Activated CD8-positive, alpha-beta T cell treated with anti-CD3 and anti-CD28 coated beads for 36 hours (primary cell): Measurements from ENCODE around the gene CCDC88B. TPM values are rescaled to one million over a fixed set of nuclear protein-coding genes. Genes with fewer than 3 reads are reported as not detected.
A peak's percentile ranks its signal among the peaks of the same experiment; 100 is the strongest.

Experiments used
- ATAC-seq: fragments of 200-7000 bp; cut with Tn5 transposase; one replicate; pipeline ENCODE4 v1.10.0; 2021; ENCODE audit warnings: mild to moderate bottlenecking, moderate library complexity
- CTCF ChIA-PET: fragments of 350-600 bp; sonication (Branson Sonifier 250); formaldehyde crosslinking; loops from one replicate; lab custom pipeline; 2021; ENCODE audit warnings: antibody characterized with exemption; lab: Charles Lee
- POLR2A ChIA-PET: fragments of 350-600 bp; sonication (Branson Sonifier 250); formaldehyde crosslinking; loops from one replicate; lab custom pipeline; 2021; ENCODE audit warnings: antibody characterized with exemption; lab: Charles Lee
- DNase-seq: peaks from one replicate; pipeline ENCODE4 v3.0.0-alpha.2; 2020
- H3K27ac Mint-ChIP-seq: one replicate; pipeline ENCODE4 v1.8.0; 2021; ENCODE audit warnings: mild to moderate bottlenecking, mixed read lengths
- H3K27me3 Mint-ChIP-seq: one replicate; pipeline ENCODE4 v1.8.0; 2021; ENCODE audit warnings: mixed read lengths
- H3K36me3 Mint-ChIP-seq: one replicate; pipeline ENCODE4 v1.8.0; 2021; ENCODE audit warnings: low read depth, mixed read lengths
- H3K4me1 Mint-ChIP-seq: one replicate; pipeline ENCODE4 v1.8.0; 2021; ENCODE audit warnings: low read depth, mixed read lengths
- H3K4me3 Mint-ChIP-seq: one replicate; pipeline ENCODE4 v1.8.0; 2021; ENCODE audit warnings: mild to moderate bottlenecking, moderate library complexity, mixed read lengths
- H3K9me3 Mint-ChIP-seq: one replicate; pipeline ENCODE4 v1.8.0; 2021; ENCODE audit warnings: mixed read lengths
- intact Hi-C: fragments of 100-400 bp; cut with micrococcal nuclease; formaldehyde crosslinking; loops from one replicate; pipeline ENCODE4 v1.10.0; 2022
- total RNA-seq, 2 experiments: library from RNA; stranded (reverse); gene quantifications; one replicate each; pipeline ENCODE4 v1.2.3, GENCODE V29; 2021
- TF ChIP-seq, protein P1 (sequence below): fragments of 200-600 bp; IDR thresholded peaks from one replicate; pipeline ENCODE4 v1.8.0; 2022; ENCODE audit warnings: antibody characterized with exemption, mild to moderate bottlenecking

The CCDC88B gene
- total RNA-seq, 2 experiments from 2014 or later: 65.8 to 76.1 TPM

DNA sequence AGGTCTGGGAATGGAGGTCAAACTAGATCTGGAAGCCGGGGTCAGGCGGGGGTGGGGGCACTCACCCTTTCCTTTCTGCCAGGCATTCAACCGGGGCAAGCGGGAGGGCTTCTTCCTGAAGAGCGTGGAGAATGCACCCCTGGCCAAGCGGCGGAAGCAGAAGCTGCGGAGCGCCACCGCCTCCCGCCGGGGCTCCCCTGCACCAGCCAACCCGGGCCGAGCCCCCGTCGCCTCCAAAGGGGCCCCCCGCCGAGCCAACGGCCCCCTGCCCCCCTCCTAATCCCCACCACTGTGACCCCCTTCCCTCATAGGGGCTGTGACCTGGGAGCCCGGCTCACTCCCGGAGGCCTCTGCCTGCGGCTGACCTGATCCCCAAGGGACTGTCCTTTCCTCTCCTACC lies 31.2 kb downstream of the CCDC88B start:
- ATAC-seq: no peak
- Mint-ChIP-seq H3K9me3 (no peaks in the 10 kb centered on the region), H3K36me3 (peaks cover 19% of the 10 kb centered on the region), H3K4me1 (peaks cover 3% of the 10 kb centered on the region), H3K27ac (no peak overlapping the region), H3K27me3 (no peaks in the 10 kb centered on the region), H3K4me3 (no peak overlapping the region)
- ChIA-PET CTCF (interaction anchor here (1.3 kb wide), 1 partner anchor 11 kb away, joined by 3 read pairs; no protein-coding TSS in a partner anchor), POLR2A (no interaction called here)
- TF ChIP-seq, protein P1, sequence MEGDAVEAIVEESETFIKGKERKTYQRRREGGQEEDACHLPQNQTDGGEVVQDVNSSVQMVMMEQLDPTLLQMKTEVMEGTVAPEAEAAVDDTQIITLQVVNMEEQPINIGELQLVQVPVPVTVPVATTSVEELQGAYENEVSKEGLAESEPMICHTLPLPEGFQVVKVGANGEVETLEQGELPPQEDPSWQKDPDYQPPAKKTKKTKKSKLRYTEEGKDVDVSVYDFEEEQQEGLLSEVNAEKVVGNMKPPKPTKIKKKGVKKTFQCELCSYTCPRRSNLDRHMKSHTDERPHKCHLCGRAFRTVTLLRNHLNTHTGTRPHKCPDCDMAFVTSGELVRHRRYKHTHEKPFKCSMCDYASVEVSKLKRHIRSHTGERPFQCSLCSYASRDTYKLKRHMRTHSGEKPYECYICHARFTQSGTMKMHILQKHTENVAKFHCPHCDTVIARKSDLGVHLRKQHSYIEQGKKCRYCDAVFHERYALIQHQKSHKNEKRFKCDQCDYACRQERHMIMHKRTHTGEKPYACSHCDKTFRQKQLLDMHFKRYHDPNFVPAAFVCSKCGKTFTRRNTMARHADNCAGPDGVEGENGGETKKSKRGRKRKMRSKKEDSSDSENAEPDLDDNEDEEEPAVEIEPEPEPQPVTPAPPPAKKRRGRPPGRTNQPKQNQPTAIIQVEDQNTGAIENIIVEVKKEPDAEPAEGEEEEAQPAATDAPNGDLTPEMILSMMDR: no peak
- no peak for DNase-seq
- intact Hi-C loops: no loop called here

DNA sequence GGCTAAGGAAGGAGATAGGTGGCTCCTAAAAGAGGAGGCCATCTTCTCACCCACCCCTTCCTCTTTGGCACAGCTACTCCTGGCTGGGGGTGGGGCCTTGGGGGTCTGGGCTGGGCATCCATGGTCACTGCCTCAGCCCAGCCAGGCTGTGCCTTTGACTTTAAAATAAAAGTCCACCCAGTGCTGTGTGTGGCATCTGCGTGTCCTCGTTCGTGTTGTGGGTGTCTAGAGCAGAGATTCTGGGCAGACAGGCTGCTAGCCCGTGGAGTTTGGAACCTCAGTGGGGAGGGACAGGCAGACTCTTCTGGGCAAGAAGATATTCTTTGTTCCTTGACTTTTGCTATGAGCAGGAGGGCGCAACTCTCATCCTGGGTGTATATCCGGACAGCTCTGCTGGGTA lies 32.0 kb downstream of the CCDC88B start:
- Mint-ChIP-seq H3K4me1 (peaks cover 3% of the 10 kb centered on the region), H3K4me3 (no peak overlapping the region), H3K9me3 (no peaks in the 10 kb centered on the region), H3K27ac (no peak overlapping the region), H3K36me3 (peaks cover 13% of the 10 kb centered on the region), H3K27me3 (no peaks in the 10 kb centered on the region)
- intact Hi-C loops: no loop called here
- no peak for ATAC-seq
- DNase-seq: no peak
- CTCF ChIA-PET: interaction anchor here (1.3 to 2.5 kb wide), 2 partner anchors 12 to 77 kb away, joined by 3 to 9 read pairs; no protein-coding TSS in a partner anchor
- POLR2A ChIA-PET: interaction anchor here (1.0 to 1.2 kb wide), 2 partner anchors 11 to 29 kb away, joined by 3 read pairs; no protein-coding TSS in a partner anchor
- TF ChIP-seq, protein P1: no peak

DNA sequence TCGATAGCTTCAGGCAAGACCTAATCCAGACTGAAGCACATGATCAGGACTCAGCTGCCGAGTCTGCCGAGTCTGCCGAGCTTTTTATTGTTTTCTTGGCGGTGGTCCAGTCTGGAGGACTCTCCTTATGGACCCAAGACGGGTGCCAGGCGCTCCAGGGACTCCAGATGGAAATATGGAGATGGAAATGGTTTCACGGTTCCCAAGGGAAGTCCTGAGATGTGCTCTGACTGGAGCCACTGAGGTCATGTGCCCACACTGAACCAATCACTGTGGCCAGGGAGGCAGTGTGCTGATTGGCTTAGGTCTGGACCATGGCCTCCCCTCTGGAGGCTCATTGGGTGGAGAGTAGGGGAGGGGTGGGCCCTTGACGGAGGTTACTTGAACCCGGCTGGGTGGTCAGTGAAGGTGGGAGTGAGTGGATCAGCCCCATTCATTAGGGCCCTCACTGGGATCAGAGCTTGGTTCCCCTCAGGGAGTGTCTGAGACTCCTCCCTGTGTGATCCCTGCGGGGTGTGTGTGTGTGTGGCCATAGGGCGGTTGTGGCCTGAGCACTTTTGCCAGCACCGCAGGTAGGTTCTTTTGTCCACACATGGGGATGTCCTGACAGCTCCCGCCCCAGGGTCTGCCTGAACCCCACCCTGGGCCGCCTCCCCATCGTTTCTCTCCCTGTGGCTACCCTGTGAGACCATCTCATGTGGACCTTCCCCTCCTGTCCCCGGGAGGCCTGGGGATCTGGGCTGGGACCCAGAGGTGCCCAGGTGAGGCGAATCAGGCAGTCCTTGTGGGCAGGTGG lies 33.0 kb downstream of the CCDC88B start:
- peaks cover 13% of the 10 kb centered on the region for H3K36me3 Mint-ChIP-seq
- ATAC-seq (peak; percentile 45), DNase-seq (no peak)
- no peak overlapping the region for H3K27ac Mint-ChIP-seq
- ChIA-PET POLR2A (interaction anchor here (0.8 to 1.2 kb wide), 3 partner anchors 12 to 30 kb away, joined by 3 read pairs; no protein-coding TSS in a partner anchor), CTCF (interaction anchor here (1.3 to 2.5 kb wide), 2 partner anchors 13 to 76 kb away, joined by 3 to 9 read pairs; no protein-coding TSS in a partner anchor)
- intact Hi-C loops: no loop called here
- no peaks in the 10 kb centered on the region for H3K27me3 Mint-ChIP-seq
- TF ChIP-seq, protein P1: no peak
- H3K4me3 Mint-ChIP-seq: no peak overlapping the region
- H3K4me1 Mint-ChIP-seq: peaks cover 3% of the 10 kb centered on the region
- no peaks in the 10 kb centered on the region for H3K9me3 Mint-ChIP-seq

DNA sequence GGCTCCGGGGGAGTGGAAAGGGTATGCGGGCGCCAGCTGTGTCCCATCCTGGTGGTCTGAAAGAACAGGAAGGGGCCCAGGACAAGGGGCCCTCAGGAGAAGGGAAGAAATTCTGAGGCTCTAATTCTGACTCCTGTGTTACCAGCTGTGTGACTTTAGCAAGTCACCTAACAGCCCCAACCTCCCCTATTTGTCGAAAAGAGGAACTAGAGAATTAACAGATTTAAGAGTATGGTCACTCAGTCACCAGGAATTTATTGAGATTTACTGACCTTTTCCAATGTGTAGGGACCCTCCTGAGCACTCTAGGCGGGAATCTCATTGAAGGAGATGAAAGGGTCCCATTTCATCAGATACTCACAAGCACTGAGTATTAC lies 33.6 kb downstream of the CCDC88B start:
- H3K9me3 Mint-ChIP-seq: no peaks in the 10 kb centered on the region
- peaks cover 12% of the 10 kb centered on the region for H3K36me3 Mint-ChIP-seq
- intact Hi-C loops: no loop called here
- TF ChIP-seq, protein P1: no peak
- POLR2A ChIA-PET: interaction anchor here (0.8 kb wide), 1 partner anchor 14 kb away, joined by 3 read pairs; no protein-coding TSS in a partner anchor
- H3K27ac Mint-ChIP-seq: no peak overlapping the region
- DNase-seq (no peak), ATAC-seq (no peak)
- peaks cover 3% of the 10 kb centered on the region for H3K4me1 Mint-ChIP-seq
- CTCF ChIA-PET: interaction anchor here (2.5 kb wide), 1 partner anchor 75 kb away, joined by 9 read pairs; no protein-coding TSS in a partner anchor
- no peak overlapping the region for H3K4me3 Mint-ChIP-seq
- H3K27me3 Mint-ChIP-seq: no peaks in the 10 kb centered on the region

DNA sequence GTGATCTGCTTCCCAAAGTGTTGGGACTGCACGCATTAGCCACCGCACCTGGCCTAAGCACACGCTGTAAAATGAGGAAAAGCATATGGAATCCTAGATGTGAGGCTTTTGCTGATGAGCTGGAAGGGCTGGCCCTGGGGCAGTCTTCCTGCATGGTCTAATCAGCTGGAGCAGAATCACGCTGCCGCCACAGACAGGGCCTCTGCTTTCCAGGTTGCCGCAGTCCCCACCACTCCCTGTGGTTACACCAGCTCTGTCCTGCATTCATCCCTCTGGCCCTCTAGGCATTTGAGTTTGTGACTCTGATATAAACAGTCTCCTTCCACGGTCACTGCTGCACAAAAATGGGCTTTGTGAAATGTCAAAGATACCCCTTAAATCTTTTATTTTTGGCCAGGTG lies 36.1 kb downstream of the CCDC88B start:
- intact Hi-C loops: no loop called here
- no peaks in the 10 kb centered on the region for H3K9me3 Mint-ChIP-seq
- POLR2A ChIA-PET: interaction anchor here (1.4 kb wide), 1 partner anchor 13 kb away, joined by 3 read pairs; no protein-coding TSS in a partner anchor
- no peak overlapping the region for H3K27ac Mint-ChIP-seq
- ATAC-seq (no peak), DNase-seq (no peak)
- no peaks in the 10 kb centered on the region for H3K27me3 Mint-ChIP-seq
- CTCF ChIA-PET: interaction anchor here (1.4 kb wide), 1 partner anchor 21 kb away, joined by 3 read pairs; no protein-coding TSS in a partner anchor
- H3K4me3 Mint-ChIP-seq: no peak overlapping the region
- H3K36me3 Mint-ChIP-seq: no peaks in the 10 kb centered on the region
- TF ChIP-seq, protein P1: no peak
- peaks cover 3% of the 10 kb centered on the region for H3K4me1 Mint-ChIP-seq
